GM21360 (cell line): Measurements from ENCODE around the gene CDK13.

Source experiments
- ATAC-seq: cut with Tn5 transposase; IDR thresholded peaks from one replicate; pipeline ENCODE4 v1.9.1; 2021; ENCODE audit warnings: mild to moderate bottlenecking, moderate library complexity; ENCODE audit not compliant: unreplicated experiment

Gene CDK13

GRCh38 chr7:39948956-39949928 lies 814 bp upstream of the CDK13 start:
- peak; percentile 63 for ATAC-seq

GRCh38 chr7:39950473-39951225 lies 593 bp downstream of the CDK13 start:
- no peak for ATAC-seq

GRCh38 chr7:39951226-39952194 lies 1.5 kb downstream of the CDK13 start:
- ATAC-seq = peak; percentile 28

GRCh38 chr7:39952374-39952773 lies 2.3 kb downstream of the CDK13 start:
- no peak for ATAC-seq

- no peak for ATAC-seq
Measured at GRCh38 chr7:39952803-39953202, 2.7 kb downstream of the CDK13 start.

- no peak for ATAC-seq
Measured at GRCh38 chr7:39954694-39955093, 4.6 kb downstream of the CDK13 start.

GRCh38 chr7:39958038-39958437 lies 8.0 kb downstream of the CDK13 start:
- no peak for ATAC-seq

- ATAC-seq = no peak
Measured at GRCh38 chr7:39967406-39968161, 17.5 kb downstream of the CDK13 start.

GRCh38 chr7:39969431-39969830 lies 19.4 kb downstream of the CDK13 start:
- ATAC-seq = no peak

- peak; percentile 54 for ATAC-seq
Measured at GRCh38 chr7:39971924-39972323, 21.9 kb downstream of the CDK13 start.

GRCh38 chr7:39973801-39974200 lies 23.7 kb downstream of the CDK13 start:
- no peak for ATAC-seq

- no peak for ATAC-seq
Measured at GRCh38 chr7:39978230-39978934, 28.3 kb downstream of the CDK13 start.

GRCh38 chr7:39979406-39980073 lies 29.5 kb downstream of the CDK13 start:
- ATAC-seq = no peak

- ATAC-seq = no peak
Measured at GRCh38 chr7:39985398-39985918, 35.4 kb downstream of the CDK13 start.

GRCh38 chr7:39987641-39988347 lies 37.7 kb downstream of the CDK13 start:
- ATAC-seq = no peak

GRCh38 chr7:40000734-40001315 lies 50.8 kb downstream of the CDK13 start:
- no peak for ATAC-seq

GRCh38 chr7:40001649-40002048 lies 51.6 kb downstream of the CDK13 start:
- ATAC-seq = no peak

GRCh38 chr7:40003597-40003996 lies 53.5 kb downstream of the CDK13 start:
- ATAC-seq = no peak
